ENCODE measurements around the gene NOTCH4.

GRCh38 chr6:32171234-32171633, 52.6 kb downstream of the NOTCH4 start:
- TF ChIP-seq CHD2 (IDR thresholded peaks at IDR 0.05; ENCODE audit: low read depth, low read length) (no peak), RB1 (IDR thresholded peaks at IDR 0.05; ENCODE audit: low read depth) (no peak), ZNF174 (CRISPR knock-in tag; IDR thresholded peaks at IDR 0.05) (no peak), ZNF77 (CRISPR knock-in tag; IDR thresholded peaks at IDR 0.05) (no peak), RAD21 (CRISPR knock-in tag; conservative IDR thresholded peaks at IDR 0.05 in 1 of 2, IDR thresholded peaks at IDR 0.05 in 1 of 2) (no peak), POLR2G (IDR thresholded peaks at IDR 0.05; ENCODE audit: low read depth, low read length) (no peak), SETDB1 (IDR thresholded peaks at IDR 0.05; ENCODE audit: low read length) (no peak), ZNF3 (CRISPR knock-in tag; IDR thresholded peaks at IDR 0.05) (no peak), RFX5 (IDR thresholded peaks at IDR 0.05; ENCODE audit: low read depth, low read length) (no peak), CEBPB (tag; IDR thresholded peaks at IDR 0.05) (no peak)

All from K562 (cell line).